ENCODE results near the gene MRTFA.
"Not testable (repeated sequence)": the region's sequence is repeated elsewhere in the genome, so short reads cannot be mapped to it uniquely, and the experiment has no call there.

DNA sequence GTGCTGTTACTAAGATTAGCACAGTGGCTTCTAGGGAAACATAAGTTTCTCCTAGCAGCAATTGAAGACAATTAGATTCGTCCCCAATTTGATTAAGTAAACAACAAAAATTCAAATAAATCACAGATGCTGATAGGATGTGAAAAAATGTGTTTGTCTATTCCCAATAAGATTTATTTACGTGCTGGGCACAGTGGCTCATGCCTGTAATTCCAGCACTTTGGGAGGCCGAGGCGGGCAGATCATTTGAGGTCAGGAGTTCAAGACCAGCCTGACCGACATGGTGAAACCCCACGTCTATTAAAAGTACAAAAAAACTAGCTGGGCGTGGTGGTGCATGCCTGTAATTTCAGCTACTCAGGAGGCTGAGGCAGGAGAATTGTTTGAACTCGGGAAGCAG, 128.5 kb downstream of the MRTFA start:
- TF ChIP-seq POLR2AphosphoS5, POLR2A (IDR thresholded peaks at IDR 0.05; ENCODE audit: low read depth, low read length): not testable (repeated sequence)
